Measurements from ENCODE around the gene RHEX.

The RHEX gene

GRCh38 chr1:206052919-206053610, at the start of gene RHEX:
Gene RHEX (plus strand): TSS chr1:206053173. CDS start chr1:206097829, 44,656 bp downstream.
- peak within 1 kb of the TSS; percentile 59 for H3K4me3 ChIP-seq (ENCODE audit: low read length)

GRCh38 chr1:206003854-206004800, 48.8 kb upstream of the RHEX start:
- no peak for TF ChIP-seq ZNF274 (IDR thresholded peaks at IDR 0.05; ENCODE audit: low read depth, low read length)

DNA sequence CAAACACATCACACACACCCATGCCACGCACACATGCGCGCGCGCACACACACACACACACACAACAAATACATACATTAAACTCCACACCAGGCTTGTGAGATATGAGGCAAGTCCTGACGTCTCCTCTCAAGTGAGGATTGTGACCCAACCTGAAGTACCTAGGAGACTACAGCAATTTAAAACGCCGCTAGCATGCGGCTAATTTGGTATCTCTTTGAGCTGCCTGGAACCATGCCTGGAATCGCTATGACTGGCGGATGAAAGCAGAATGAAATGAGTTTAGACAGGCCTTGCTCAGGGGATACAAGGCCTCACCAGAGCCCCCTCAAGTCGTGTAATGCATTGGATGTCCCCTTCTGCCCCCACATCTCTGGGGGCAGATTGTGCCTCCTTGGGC, 48.1 kb upstream of the RHEX start:
- H3K4me3 ChIP-seq (ENCODE audit: low read length): no peak overlapping the region
- TF ChIP-seq ZNF274 (IDR thresholded peaks at IDR 0.05; ENCODE audit: low read depth, low read length): no peak

More at GRCh38 chr1:206003854-206004800, 48.8 kb upstream of the RHEX start:
- H3K4me3 ChIP-seq (ENCODE audit: low read length): no peak overlapping the region

GRCh38 chr1:206005234-206005633, 47.7 kb upstream of the RHEX start:
- TF ChIP-seq ZNF274 (IDR thresholded peaks at IDR 0.05; ENCODE audit: low read depth, low read length): no peak
- H3K4me3 ChIP-seq (ENCODE audit: low read length): no peak overlapping the region

DNA sequence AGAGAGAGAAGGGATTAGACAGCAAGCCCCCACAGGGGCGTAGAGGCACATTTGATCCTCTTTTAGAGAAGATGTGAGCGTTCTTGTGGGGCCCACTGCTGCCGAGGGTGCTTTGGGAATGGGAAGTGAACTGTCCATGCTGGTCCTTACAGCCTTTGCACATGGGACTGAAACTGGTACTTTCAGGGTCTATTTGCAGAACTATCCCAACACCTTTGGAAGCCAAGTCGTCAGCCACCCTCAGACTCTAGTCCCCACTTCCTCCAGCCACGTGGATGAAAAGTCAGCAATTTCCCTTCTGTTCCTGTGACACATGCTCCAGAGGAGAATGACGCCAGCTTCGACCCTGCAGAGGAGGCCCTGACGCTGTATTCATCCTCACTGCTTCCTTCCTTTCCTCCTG, 47.2 kb upstream of the RHEX start:
- TF ChIP-seq ZNF274 (IDR thresholded peaks at IDR 0.05; ENCODE audit: low read depth, low read length): no peak
- H3K4me3 ChIP-seq (ENCODE audit: low read length): no peak overlapping the region

GRCh38 chr1:206006946-206007345, 46.0 kb upstream of the RHEX start:
- H3K4me3 ChIP-seq (ENCODE audit: low read length): no peak overlapping the region
- TF ChIP-seq ZNF274 (IDR thresholded peaks at IDR 0.05; ENCODE audit: low read depth, low read length): no peak

DNA sequence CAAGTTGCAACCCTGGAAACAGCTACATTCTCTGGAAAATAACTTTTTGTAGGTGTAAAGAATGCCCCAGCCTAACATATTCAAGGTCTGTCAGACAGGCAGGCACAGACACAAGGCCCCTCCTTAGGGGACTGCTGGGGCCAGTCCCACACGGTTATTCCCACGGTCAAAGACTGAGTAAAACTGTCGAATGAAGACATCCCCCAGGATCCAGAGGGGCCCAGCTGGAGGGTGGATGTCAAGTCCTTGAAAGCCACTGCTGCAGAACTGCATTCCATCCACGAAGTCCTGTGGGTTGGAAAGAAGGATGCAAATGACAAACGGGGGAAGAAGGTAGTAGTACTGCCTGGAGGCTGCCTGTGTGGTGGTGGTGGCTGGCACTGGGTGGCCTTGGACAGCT, 42.9 kb upstream of the RHEX start:
- H3K4me3 ChIP-seq (ENCODE audit: low read length): no peak overlapping the region
- no peak for TF ChIP-seq ZNF274 (IDR thresholded peaks at IDR 0.05; ENCODE audit: low read depth, low read length)

DNA sequence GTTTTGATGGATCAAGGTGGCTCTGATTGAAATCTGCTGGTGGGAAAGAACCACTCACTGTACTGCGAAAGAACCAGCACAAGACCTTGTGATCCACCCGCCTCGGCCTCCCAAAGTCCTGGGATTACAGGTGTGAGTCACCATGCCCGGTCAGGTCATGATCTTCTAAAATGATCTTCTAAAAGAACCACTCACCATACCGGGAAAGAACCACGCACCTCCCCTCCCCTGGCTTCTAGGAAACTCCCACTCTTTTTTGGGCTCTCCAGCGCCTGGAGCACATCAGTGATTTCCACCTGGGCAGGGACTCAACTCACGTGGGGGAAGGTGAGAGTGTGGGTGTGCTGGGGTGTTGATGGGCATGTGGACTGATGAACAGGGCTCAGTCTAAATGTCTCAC, 41.9 kb upstream of the RHEX start:
- TF ChIP-seq ZNF274 (IDR thresholded peaks at IDR 0.05; ENCODE audit: low read depth, low read length): no peak
- no peak overlapping the region for H3K4me3 ChIP-seq (ENCODE audit: low read length)

DNA sequence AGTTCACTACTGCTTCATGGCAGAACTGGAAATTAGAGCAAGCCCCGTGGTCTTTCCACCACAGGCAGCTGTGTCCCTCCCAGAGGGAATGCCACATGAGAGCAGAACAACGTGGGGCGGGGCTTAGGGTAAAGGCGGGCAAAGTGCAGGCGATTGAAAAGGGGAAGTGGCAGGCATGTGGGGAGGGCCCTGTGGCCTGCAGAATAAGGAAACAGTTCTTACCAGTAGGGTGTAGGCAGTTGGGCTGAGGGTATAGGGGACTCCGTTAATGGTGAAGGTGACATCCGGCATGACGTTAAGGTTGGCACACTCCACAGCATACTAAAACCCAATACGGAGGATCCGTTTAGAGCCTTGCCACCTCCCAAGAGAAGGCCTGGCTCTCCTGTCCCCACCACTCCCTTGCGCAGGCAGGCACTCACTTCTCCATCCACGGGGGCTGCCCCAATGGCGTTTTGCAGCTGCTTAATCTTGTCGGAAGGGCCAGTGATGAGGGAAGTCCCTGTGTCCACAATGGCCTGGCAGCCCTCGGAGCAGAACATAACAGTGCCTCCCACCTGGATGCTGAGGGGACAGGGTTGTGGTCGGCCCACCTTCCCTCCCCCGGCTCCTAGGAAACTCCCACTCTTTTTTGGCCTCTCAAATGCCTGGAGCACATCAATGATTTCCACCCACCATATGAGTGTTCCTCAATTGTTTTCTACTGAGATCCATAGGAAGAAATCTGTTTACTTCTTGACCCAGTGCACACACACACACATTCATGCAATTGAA, 40.7 kb upstream of the RHEX start:
- no peak for TF ChIP-seq ZNF274 (IDR thresholded peaks at IDR 0.05; ENCODE audit: low read depth, low read length)
- H3K4me3 ChIP-seq (ENCODE audit: low read length): no peak overlapping the region

GRCh38 chr1:206013026-206013795, 39.8 kb upstream of the RHEX start:
- no peak overlapping the region for H3K4me3 ChIP-seq (ENCODE audit: low read length)
- TF ChIP-seq ZNF274 (IDR thresholded peaks at IDR 0.05; ENCODE audit: low read depth, low read length): no peak

- no peak for TF ChIP-seq ZNF274 (IDR thresholded peaks at IDR 0.05; ENCODE audit: low read depth, low read length)
- H3K4me3 ChIP-seq (ENCODE audit: low read length): no peak overlapping the region
Measured at GRCh38 chr1:206014601-206015000, 38.4 kb upstream of the RHEX start.

- no peak overlapping the region for H3K4me3 ChIP-seq (ENCODE audit: low read length)
- TF ChIP-seq ZNF274 (IDR thresholded peaks at IDR 0.05; ENCODE audit: low read depth, low read length): no peak
Measured at GRCh38 chr1:206015071-206015470, 37.9 kb upstream of the RHEX start.

DNA sequence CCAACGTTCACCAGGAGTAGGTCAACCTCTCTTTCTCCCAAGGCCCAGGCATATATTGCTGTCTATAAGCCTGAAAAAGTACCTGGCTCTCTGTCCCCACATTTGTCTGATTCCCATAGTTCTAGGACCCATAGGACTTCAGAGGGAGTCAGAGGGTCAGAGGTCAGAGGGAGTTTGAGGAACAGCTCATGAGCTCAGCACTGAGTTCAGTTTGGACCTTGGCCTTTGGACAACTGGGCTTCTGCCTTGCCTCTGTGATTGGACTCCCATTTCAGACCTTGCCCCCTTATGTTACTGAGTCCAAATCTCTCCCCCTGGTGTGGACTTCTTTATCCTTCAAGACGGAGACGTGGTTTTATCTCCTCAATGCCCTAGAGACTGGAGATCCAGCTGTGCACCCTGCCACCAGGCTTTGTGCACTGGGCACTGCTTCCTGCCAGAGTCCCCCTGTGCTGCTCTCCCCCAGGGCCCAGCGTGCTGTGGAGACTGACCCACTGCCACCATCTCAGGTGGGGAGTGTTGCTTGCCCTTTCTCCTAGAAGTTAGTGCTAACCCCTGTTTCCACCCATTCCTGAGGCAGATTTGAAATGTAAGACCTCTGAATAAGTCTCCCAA, 32.5 kb upstream of the RHEX start:
- H3K4me3 ChIP-seq (ENCODE audit: low read length): no peak overlapping the region
- TF ChIP-seq ZNF274 (IDR thresholded peaks at IDR 0.05; ENCODE audit: low read depth, low read length): no peak
